GM12878 (cell line): ENCODE data around the gene GRK2. TPM values are rescaled to one million over a fixed set of nuclear protein-coding genes. Genes with fewer than 3 reads are reported as not detected.

Source experiments
- ATAC-seq: fragments of 200-7000 bp; cut with Tn5 transposase; 3 replicates; pipeline ENCODE4 v1.9.1; 2020; ENCODE audit warnings: mild to moderate bottlenecking, moderate library complexity
- BruUV-seq: library from RNA; stranded (reverse); fragments of 400-500 nt; replicated peaks from 2 replicates; lab custom pipeline; 2021; lab: Mats Ljungman, UMichigan
- CTCF ChIA-PET: fragments of 300-600 bp; sonication (Branson Sonifier 250); formaldehyde crosslinking; extraction: SDS; loops from one replicate; lab custom pipeline; 2021; ENCODE audit warnings: inconsistent platforms; lab: Yijun Ruan, JAX
- POLR2A ChIA-PET: fragments of 350-600 bp; formaldehyde crosslinking; extraction: SDS; loops from one replicate; lab custom pipeline; 2021; ENCODE audit warnings: inconsistent platforms; lab: Charles Lee
- RAD21 ChIA-PET: fragments of 300-600 bp; sonication (Branson Sonifier 250); formaldehyde crosslinking; loops from one replicate; lab custom pipeline; 2023; ENCODE audit warnings: antibody characterized with exemption; ENCODE audit not compliant: unreplicated experiment; lab: Charles Lee
- SMC1A ChIA-PET: fragments of 300-600 bp; sonication (Branson Sonifier 250); formaldehyde crosslinking; loops from one replicate; lab custom pipeline; 2023; ENCODE audit not compliant: unreplicated experiment, uncharacterized antibody; lab: Charles Lee
- DNase-seq: peaks from one replicate; pipeline ENCODE4 v3.0.0-alpha.2; 2011; ENCODE audit warnings: low read depth, low spot score
- FAIRE-seq: peaks from 3 replicates; lab custom pipeline; 2011; peaks lifted over from hg19 to GRCh38; lab: Jason Lieb, UNC
- H2AFZ ChIP-seq: 2 replicates; pipeline ENCODE4 v1.6.0; 2011; ENCODE audit warnings: low read depth, low read length, control low read depth; ENCODE audit not compliant: control insufficient read depth
- H3K27ac ChIP-seq: 2 replicates; pipeline ENCODE4 v1.5.1; 2011; ENCODE audit warnings: control low read depth; ENCODE audit not compliant: control insufficient read depth, insufficient read depth
- H3K27me3 ChIP-seq, 2 experiments: replicated peaks in 1 of 2; 2 replicates each; pipeline versions ENCODE4 v1.6.0 to v1.6.1; 2011; ENCODE audit warnings: low read length in 1 of 2; ENCODE audit not compliant: control insufficient read depth in 2 of 2, insufficient read depth in 2 of 2
- H3K36me3 ChIP-seq, 2 experiments: 2 replicates each; pipeline ENCODE4 v1.5.1; 2011; ENCODE audit warnings: low read length in 1 of 2; ENCODE audit not compliant: control insufficient read depth in 2 of 2, insufficient read depth in 2 of 2
- H3K4me1 ChIP-seq: 2 replicates; pipeline ENCODE4 v1.6.1; 2011; ENCODE audit warnings: mild to moderate bottlenecking, low read length, moderate library complexity, mixed read lengths; ENCODE audit not compliant: control insufficient read depth, insufficient read depth
- H3K4me2 ChIP-seq: 2 replicates; pipeline ENCODE4 v1.6.0; 2011; ENCODE audit warnings: control low read depth; ENCODE audit not compliant: control insufficient read depth, insufficient read depth
- H3K4me3 ChIP-seq: fragments of 200-600 bp; sonication (generic); 2 replicates; pipeline ENCODE4 v1.5.1; 2016
- H3K79me2 ChIP-seq: 2 replicates; pipeline ENCODE4 v1.6.0; 2011; ENCODE audit warnings: low read length; ENCODE audit not compliant: control insufficient read depth, insufficient read depth
- H3K9ac ChIP-seq: 2 replicates; pipeline ENCODE4 v1.8.0; 2011; ENCODE audit warnings: low read length, control low read depth, mixed read lengths; ENCODE audit not compliant: control insufficient read depth, insufficient read depth
- H3K9me3 ChIP-seq: replicated peaks from 3 replicates; pipeline ENCODE4 v1.5.1; 2011; ENCODE audit warnings: mild to moderate bottlenecking, low read length; ENCODE audit not compliant: control insufficient read depth, insufficient read depth
- H4K20me1 ChIP-seq: 2 replicates; pipeline ENCODE4 v1.6.0; 2011; ENCODE audit not compliant: control insufficient read depth, insufficient read depth
- BCL11A ChIP-seq: IDR thresholded peaks from 2 replicates; pipeline ENCODE4 v1.6.1; 2011; ENCODE audit warnings: low read depth, low read length
- BMI1 ChIP-seq: fragments of 450-650 bp; IDR thresholded peaks from 2 replicates; pipeline ENCODE4 v1.6.1; 2016; ENCODE audit warnings: mild to moderate bottlenecking, moderate library complexity, borderline replicate concordance
- CREM ChIP-seq: IDR thresholded peaks from 2 replicates; pipeline ENCODE4 v1.6.1; 2014; ENCODE audit warnings: antibody characterized with exemption, low read depth
- HDAC6 ChIP-seq: fragments of 200-600 bp; sonication (generic); IDR thresholded peaks from one replicate; pipeline ENCODE4 v1.8.0; 2017; ENCODE audit warnings: antibody characterized with exemption; ENCODE audit not compliant: unreplicated experiment
- IRF4 ChIP-seq: IDR thresholded peaks from 2 replicates; pipeline ENCODE4 v1.6.1; 2011; ENCODE audit warnings: low read depth, low read length
- KAT2A ChIP-seq: conservative IDR thresholded peaks from 2 replicates; pipeline ENCODE4 v1.6.1; 2011; ENCODE audit warnings: low read depth, low read length; ENCODE audit not compliant: control insufficient read depth
- MEF2A ChIP-seq: IDR thresholded peaks from 2 replicates; pipeline ENCODE4 v1.6.1; 2011; ENCODE audit warnings: low read depth, mild to moderate bottlenecking, low read length, moderate library complexity; ENCODE audit not compliant: insufficient read depth
- NBN ChIP-seq: fragments of 450-650 bp; IDR thresholded peaks from 2 replicates; pipeline ENCODE4 v1.6.1; 2016
- NR2C2 ChIP-seq: IDR thresholded peaks from 2 replicates; pipeline ENCODE4 v1.6.1; 2011; ENCODE audit warnings: borderline replicate concordance, low read depth; ENCODE audit not compliant: control insufficient read depth, insufficient read length
- POLR2A ChIP-seq: IDR thresholded peaks from 2 replicates; pipeline ENCODE4 v1.6.1; 2011; ENCODE audit warnings: low read depth, mild to moderate bottlenecking, low read length
- POLR2AphosphoS5 ChIP-seq: IDR thresholded peaks from 2 replicates; pipeline ENCODE4 v1.6.1; 2011; ENCODE audit warnings: mild to moderate bottlenecking, low read length, inconsistent platforms
- RELA ChIP-seq: fragments of 450-650 bp; IDR thresholded peaks from 2 replicates; pipeline ENCODE4 v1.8.0; 2014; ENCODE audit warnings: borderline replicate concordance; ENCODE audit not compliant: partially characterized antibody
- SUPT20H ChIP-seq: IDR thresholded peaks from 2 replicates; pipeline ENCODE4 v1.6.1; 2011; ENCODE audit warnings: low read depth, mild to moderate bottlenecking, low read length, moderate library complexity, borderline replicate concordance; ENCODE audit not compliant: control insufficient read depth
- YBX1 ChIP-seq: fragments of 450-650 bp; IDR thresholded peaks from 2 replicates; pipeline ENCODE4 v1.6.1; 2016; ENCODE audit warnings: antibody characterized with exemption
- ZNF207 ChIP-seq: fragments of 450-650 bp; IDR thresholded peaks from 2 replicates; pipeline ENCODE4 v1.6.1; 2014; ENCODE audit warnings: antibody characterized with exemption, mild to moderate bottlenecking, borderline replicate concordance
- ZNF592 ChIP-seq: fragments of 450-650 bp; IDR thresholded peaks from 2 replicates; pipeline ENCODE4 v1.6.1; 2017; ENCODE audit warnings: mild to moderate bottlenecking, moderate library complexity
- WGBS: methylation state at CpG from one replicate; pipeline ENCODE4 v1.1.6; 2016; ENCODE audit warnings: low lambda C conversion rate; ENCODE audit not compliant: insufficient replicate concordance, insufficient coverage; ENCODE audit errors: missing lambda C conversion rate; 5-methylcytosine and 5-hydroxymethylcytosine counted together
- in situ Hi-C: fragments of 300-500 bp; cut with MboI; formaldehyde crosslinking; loops from 9 replicates; pipeline ENCODE4 v1.14.3; 2018; ENCODE audit warnings: mixed read lengths
- intact Hi-C: fragments of 100-400 bp; cut with micrococcal nuclease; formaldehyde crosslinking; loops from one replicate; pipeline ENCODE4 v1.14.2; 2022; ENCODE audit not compliant: unreplicated experiment
- polyA plus RNA-seq, 11 experiments: library from polyadenylated mRNA; depleted of rRNA in 4 of 11; unstranded in 6 of 11; stranded (reverse) in 5 of 11; fragments of >200 nt; fragmentation: Nextera tagmentation in 4 of 11; fragmentation: Illumina TruSeq in 1 of 11; extraction: Ambion mirVana in 4 of 11; extraction: Trizol in 1 of 11; gene quantifications; 1 replicate in 1 of 11; 2 replicates in 10 of 11; pipeline versions ENCODE4 v1.2.1 to v1.2.3, GENCODE V29; 2011 to 2016; ENCODE audit warnings: inconsistent platforms in 2 of 11, missing spikeins in 2 of 11, low read depth in 1 of 11
- total RNA-seq, 4 experiments: library from RNA; depleted of rRNA in 3 of 4; stranded (reverse); fragments of >200 nt in 3 of 4; fragmentation: Illumina TruSeq in 1 of 4; extraction: Trizol in 1 of 4; gene quantifications; 2 replicates each; pipeline versions ENCODE4 v1.2.1 to v1.2.3, GENCODE V29; 2013 to 2021
- TF ChIP-seq, protein P1 (sequence below): fragments of 450-650 bp; IDR thresholded peaks from 2 replicates; pipeline ENCODE4 v1.6.1; 2017; ENCODE audit warnings: mild to moderate bottlenecking, low read depth, inconsistent platforms; ENCODE audit not compliant: poor library complexity, severe bottlenecking

GRK2 gene
- total and polyA plus RNA-seq, 10 of the 15 experiments (the other 5 are each of a cell fraction or from before 2014, with no cell fraction given): 1.0 to 160 (median 66.1) TPM

GRCh38 chr11:67262731-67263675 lies 3.3 kb upstream of the GRK2 start:
- SMC1A ChIA-PET: interaction anchor here (1.0 to 4.0 kb wide), 11 partner anchors 9 to 150 kb away, joined by 3 to 65 read pairs (median 11); partner anchors contain the start of gene POLD4
- Histone ChIP-seq H3K27ac (peak overlapping the region; percentile 7), H3K27me3 (no peaks in the 10 kb centered on the region), H3K79me2 (peaks cover 19% of the 10 kb centered on the region), H4K20me1 (no peaks in the 10 kb centered on the region), H2AFZ (peak overlapping the region; percentile 86), H3K36me3 (0 out of 4 replicates have a peak, but pooled peaks cover 0 to 3% of the 10 kb centered on the region in 2 experiments), H3K9ac (peak overlapping the region; percentile 5; the same call in 1 of the 2 replicates), H3K9me3 (no peaks in the 10 kb centered on the region), H3K4me3 (no peak overlapping the region), H3K4me1 (peaks cover 12% of the 10 kb centered on the region), H3K4me2 (peak overlapping the region; percentile 51)
- in situ Hi-C loops (loop anchor here (5.0 kb wide), 2 partner anchors 54 to 119 kb away; no protein-coding TSS in a partner anchor), intact Hi-C loops (loop anchor here (1.0 to 10.0 kb wide), 3 partner anchors 54 to 222 kb away; partner anchors contain the start of gene AIP)
- peak; percentile 78 for FAIRE-seq
- CTCF ChIA-PET: interaction anchor here (0.5 to 4.9 kb wide), 30 partner anchors 8 to 220 kb away, joined by 3 to 151 read pairs (median 6); partner anchors contain the start of genes AIP, ANKRD13D and POLD4
- WGBS: 29% methylated on average over 22 of the region's 22 CpGs
- DNase-seq: no peak
- RAD21 ChIA-PET: interaction anchor here (0.6 to 4.9 kb wide), 19 partner anchors 15 to 231 kb away, joined by 3 to 69 read pairs (median 4); partner anchors contain the start of genes ANKRD13D and POLD4
- no TSS peak for BruUV-seq
- ATAC-seq: peak; percentile 78
- POLR2A ChIA-PET: interaction anchor here (0.6 to 4.8 kb wide), 11 partner anchors 10 to 840 kb away, joined by 3 to 25 read pairs (median 4); partner anchors contain the start of gene ANKRD13D
- TF ChIP-seq ZNF592: no peak
- TF ChIP-seq IRF4: no peak
- TF ChIP-seq CREM: no peak
- no peak for TF ChIP-seq HDAC6
- TF ChIP-seq MEF2A: no peak
- TF ChIP-seq, protein P1, sequence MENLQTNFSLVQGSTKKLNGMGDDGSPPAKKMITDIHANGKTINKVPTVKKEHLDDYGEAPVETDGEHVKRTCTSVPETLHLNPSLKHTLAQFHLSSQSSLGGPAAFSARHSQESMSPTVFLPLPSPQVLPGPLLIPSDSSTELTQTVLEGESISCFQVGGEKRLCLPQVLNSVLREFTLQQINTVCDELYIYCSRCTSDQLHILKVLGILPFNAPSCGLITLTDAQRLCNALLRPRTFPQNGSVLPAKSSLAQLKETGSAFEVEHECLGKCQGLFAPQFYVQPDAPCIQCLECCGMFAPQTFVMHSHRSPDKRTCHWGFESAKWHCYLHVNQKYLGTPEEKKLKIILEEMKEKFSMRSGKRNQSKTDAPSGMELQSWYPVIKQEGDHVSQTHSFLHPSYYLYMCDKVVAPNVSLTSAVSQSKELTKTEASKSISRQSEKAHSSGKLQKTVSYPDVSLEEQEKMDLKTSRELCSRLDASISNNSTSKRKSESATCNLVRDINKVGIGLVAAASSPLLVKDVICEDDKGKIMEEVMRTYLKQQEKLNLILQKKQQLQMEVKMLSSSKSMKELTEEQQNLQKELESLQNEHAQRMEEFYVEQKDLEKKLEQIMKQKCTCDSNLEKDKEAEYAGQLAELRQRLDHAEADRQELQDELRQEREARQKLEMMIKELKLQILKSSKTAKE: no peak
- no peak for TF ChIP-seq POLR2AphosphoS5
- TF ChIP-seq SUPT20H: no peak
- TF ChIP-seq YBX1: no peak
- peak; percentile 68; the same call in 1 of the 2 replicates for TF ChIP-seq NBN
- no peak for TF ChIP-seq NR2C2
- no peak for TF ChIP-seq KAT2A
- TF ChIP-seq POLR2A: no peak
- TF ChIP-seq BCL11A: no peak
- no peak for TF ChIP-seq BMI1
- no peak for TF ChIP-seq ZNF207
- peak; percentile 52 for TF ChIP-seq RELA
